ENCODE data around the gene MKI67.
"Not testable (repeated sequence)": the region's sequence is repeated elsewhere in the genome, so short reads cannot be mapped to it uniquely, and the experiment has no call there.

Gene MKI67

GRCh38 chr10:128125944-128126764 lies at the start of gene MKI67:
Gene MKI67 (minus strand): TSS chr10:128126423. CDS start chr10:128125667, 756 bp downstream.
- peak in 51 of 56 donors; percentile 2 to 68 (median 35) for DNase-seq

GRCh38 chr10:128174581-128175559 lies 48.6 kb upstream of the MKI67 start:
- no peak for DNase-seq

GRCh38 chr10:128173386-128173785 lies 47.2 kb upstream of the MKI67 start:
- DNase-seq = no peak

GRCh38 chr10:128172756-128173155 lies 46.5 kb upstream of the MKI67 start:
- no peak for DNase-seq

- DNase-seq = no peak
Observed at GRCh38 chr10:128169811-128170379, 43.7 kb upstream of the MKI67 start.

- no peak for DNase-seq
Observed at GRCh38 chr10:128167926-128168520, 41.8 kb upstream of the MKI67 start.

GRCh38 chr10:128167123-128167522 lies 40.9 kb upstream of the MKI67 start:
- DNase-seq = not testable (repeated sequence)

- DNase-seq = no peak
Observed at GRCh38 chr10:128166151-128166550, 39.9 kb upstream of the MKI67 start.

GRCh38 chr10:128165536-128165935 lies 39.3 kb upstream of the MKI67 start:
- DNase-seq = no peak

GRCh38 chr10:128163701-128164100 lies 37.5 kb upstream of the MKI67 start:
- DNase-seq = no peak

GRCh38 chr10:128161031-128161430 lies 34.8 kb upstream of the MKI67 start:
- DNase-seq = no peak

GRCh38 chr10:128160297-128160711 lies 34.1 kb upstream of the MKI67 start:
- no peak for DNase-seq

GRCh38 chr10:128158021-128158795 lies 32.0 kb upstream of the MKI67 start:
- no peak for DNase-seq

- DNase-seq = no peak
Observed at GRCh38 chr10:128156999-128157755, 31.0 kb upstream of the MKI67 start.

GRCh38 chr10:128152741-128153580 lies 26.7 kb upstream of the MKI67 start:
- DNase-seq = no peak

- DNase-seq = no peak
Observed at GRCh38 chr10:128151031-128151430, 24.8 kb upstream of the MKI67 start.

- no peak for DNase-seq
Observed at GRCh38 chr10:128150561-128150960, 24.3 kb upstream of the MKI67 start.

GRCh38 chr10:128150045-128150493 lies 23.8 kb upstream of the MKI67 start:
- DNase-seq = peak in 46 of 56 donors; percentile 2 to 77 (median 34)
